Activated CD8-positive, alpha-beta memory T cell treated with anti-CD3 and anti-CD28 coated beads, Interleukin-2, amount 50 U/mL, for 1 hour (primary cell): Measurements from ENCODE around the gene RPS6KB1.
A peak's percentile ranks its signal among the peaks of the same experiment; 100 is the strongest.
"Not testable (repeated sequence)": the region's sequence is repeated elsewhere in the genome, so short reads cannot be mapped to it uniquely, and the experiment has no call there.

ENCODE experiments used
- DNase-seq: peaks from one replicate; pipeline ENCODE4 v3.0.0-alpha.2; 2020; ENCODE audit errors: extremely low read depth

The RPS6KB1 gene

GRCh38 chr17:59941131-59941530 is 48.2 kb downstream of the RPS6KB1 start:
- DNase-seq: no peak

GRCh38 chr17:59946433-59946832 is 53.5 kb downstream of the RPS6KB1 start:
- not testable (repeated sequence) for DNase-seq

DNA sequence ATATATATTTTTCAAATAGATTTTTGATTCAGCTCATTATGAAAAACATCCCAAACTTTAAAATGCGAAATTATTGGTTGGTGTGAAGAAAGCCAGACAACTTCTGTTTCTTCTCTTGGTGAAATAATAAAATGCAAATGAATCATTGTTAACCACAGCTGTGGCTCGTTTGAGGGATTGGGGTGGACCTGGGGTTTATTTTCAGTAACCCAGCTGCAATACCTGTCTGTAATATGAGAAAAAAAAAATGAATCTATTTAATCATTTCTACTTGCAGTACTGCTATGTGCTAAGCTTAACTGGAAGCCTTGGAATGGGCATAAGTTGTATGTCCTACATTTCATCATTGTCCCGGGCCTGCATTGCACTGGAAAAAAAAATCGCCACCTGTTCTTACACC is 54.4 kb downstream of the RPS6KB1 start:
- DNase-seq: not testable (repeated sequence)

DNA sequence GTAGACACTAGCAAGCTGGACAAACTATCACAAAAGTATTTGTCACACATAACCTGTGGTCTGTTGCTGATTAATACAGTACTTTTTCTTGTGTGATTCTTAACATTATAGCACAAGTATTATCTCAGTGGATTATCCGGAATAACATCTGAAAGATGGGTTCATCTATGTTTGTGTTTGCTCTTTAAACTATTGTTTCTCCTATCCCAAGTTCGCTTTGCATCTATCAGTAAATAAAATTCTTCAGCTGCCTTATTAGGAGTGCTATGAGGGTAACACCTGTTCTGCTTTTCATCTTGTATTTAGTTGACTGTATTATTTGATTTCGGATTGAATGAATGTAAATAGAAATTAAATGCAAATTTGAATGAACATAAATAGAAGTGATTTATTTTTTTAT is 57.1 kb downstream of the RPS6KB1 start:
- no peak for DNase-seq

DNA sequence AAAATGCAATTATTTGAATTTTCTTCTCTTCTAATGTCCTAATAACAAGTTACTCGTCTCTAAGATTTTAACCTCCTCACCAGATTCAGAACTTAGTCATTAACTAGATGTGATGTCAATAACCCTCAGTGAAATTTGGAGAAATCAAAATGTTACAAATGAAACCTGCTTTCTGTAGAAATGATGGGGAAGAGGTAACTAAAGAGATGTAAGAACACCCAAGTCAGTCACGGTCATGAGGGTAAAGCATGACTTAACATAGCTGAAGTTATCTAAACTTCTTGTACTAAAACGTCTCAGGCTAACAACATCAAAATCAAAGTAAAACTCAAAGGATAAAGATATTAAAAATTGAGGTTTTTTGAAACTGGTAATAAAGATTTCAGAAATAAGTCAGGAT is 61.9 kb downstream of the RPS6KB1 start:
- DNase-seq: no peak

- not testable (repeated sequence) for DNase-seq
Measured at GRCh38 chr17:59959574-59959973, 66.7 kb downstream of the RPS6KB1 start.

GRCh38 chr17:59962739-59963318 is 69.9 kb downstream of the RPS6KB1 start:
- no peak for DNase-seq

GRCh38 chr17:59963738-59964481 is 71.0 kb downstream of the RPS6KB1 start:
- no peak for DNase-seq

- DNase-seq: peak; percentile 70
Measured at GRCh38 chr17:59964482-59965328, 71.8 kb downstream of the RPS6KB1 start, which contains the start of gene RNFT1. Gene RNFT1 (minus strand): TSS chr17:59964740. CDS start chr17:59964663, 77 bp downstream.

GRCh38 chr17:59971771-59972170 is 78.8 kb downstream of the RPS6KB1 start:
- not testable (repeated sequence) for DNase-seq

DNA sequence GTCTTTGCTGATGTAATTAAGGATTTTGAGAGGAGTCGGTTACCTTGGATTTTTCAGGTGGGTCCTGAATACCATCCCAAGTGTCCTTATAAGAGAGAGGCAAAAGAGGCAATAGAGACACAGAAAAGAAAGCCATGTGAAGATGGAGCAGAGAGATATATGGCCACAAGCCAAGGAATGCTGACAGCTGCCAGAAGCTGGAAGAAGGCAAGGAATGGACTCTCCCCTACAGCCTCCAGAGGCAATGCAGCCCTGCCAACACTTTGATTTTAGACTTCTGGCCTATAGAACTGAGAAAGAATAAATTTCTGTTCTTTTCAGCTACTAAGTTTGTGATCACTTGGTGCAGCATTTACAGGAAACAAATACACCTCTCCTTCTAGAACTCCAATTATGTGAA is 79.9 kb downstream of the RPS6KB1 start:
- no peak for DNase-seq

DNA sequence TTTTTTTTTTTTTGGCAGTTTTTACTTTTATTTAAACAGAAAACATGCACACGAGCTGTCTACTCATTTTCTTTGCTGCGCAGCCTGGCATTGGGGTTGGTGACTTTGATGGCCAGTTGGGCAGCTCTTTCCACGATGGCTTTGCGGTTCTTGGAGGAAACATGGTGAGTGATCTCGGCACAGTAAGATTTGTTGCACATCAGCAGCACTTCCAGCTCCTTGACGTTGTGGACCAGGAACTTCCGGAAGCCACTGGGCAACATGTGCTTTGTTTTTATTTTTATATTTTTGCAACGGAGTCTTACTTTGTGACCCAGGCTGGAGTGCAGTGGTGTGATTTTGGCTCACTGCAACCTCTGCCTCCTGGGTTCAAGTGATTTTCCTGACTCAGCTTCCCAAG is 80.6 kb downstream of the RPS6KB1 start:
- DNase-seq: not testable (repeated sequence)

DNA sequence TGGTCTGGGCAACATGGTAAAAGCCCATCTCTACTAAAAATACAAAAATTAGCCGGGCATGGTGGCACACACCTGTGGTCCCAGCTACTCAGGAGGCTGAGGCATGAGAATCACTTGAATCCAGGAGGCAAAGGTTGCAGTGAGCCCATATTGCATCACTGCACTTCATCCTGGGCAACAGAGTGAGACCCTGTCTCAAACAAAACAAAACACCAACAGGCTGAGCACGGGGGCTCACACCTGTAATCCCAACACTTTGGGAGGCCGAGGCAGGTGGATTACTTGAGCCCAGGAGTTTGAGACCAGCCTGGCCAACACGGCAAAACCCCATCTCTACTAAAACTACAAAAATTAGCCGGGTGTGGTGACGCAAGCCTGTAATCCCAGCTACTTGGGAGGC is 82.2 kb downstream of the RPS6KB1 start:
- not testable (repeated sequence) for DNase-seq

- DNase-seq: not testable (repeated sequence)
Measured at GRCh38 chr17:59996608-59997007, 103.7 kb downstream of the RPS6KB1 start.
